C1 segment of cervical spinal cord (tissue), 14 donors: Measurements from ENCODE around the gene ASB12.

ENCODE experiments used
- DNase-seq, 14 donors: peaks; one replicate each; lab custom pipeline; 2025; lab: John Stamatoyannopoulos, UW

The ASB12 gene

DNA sequence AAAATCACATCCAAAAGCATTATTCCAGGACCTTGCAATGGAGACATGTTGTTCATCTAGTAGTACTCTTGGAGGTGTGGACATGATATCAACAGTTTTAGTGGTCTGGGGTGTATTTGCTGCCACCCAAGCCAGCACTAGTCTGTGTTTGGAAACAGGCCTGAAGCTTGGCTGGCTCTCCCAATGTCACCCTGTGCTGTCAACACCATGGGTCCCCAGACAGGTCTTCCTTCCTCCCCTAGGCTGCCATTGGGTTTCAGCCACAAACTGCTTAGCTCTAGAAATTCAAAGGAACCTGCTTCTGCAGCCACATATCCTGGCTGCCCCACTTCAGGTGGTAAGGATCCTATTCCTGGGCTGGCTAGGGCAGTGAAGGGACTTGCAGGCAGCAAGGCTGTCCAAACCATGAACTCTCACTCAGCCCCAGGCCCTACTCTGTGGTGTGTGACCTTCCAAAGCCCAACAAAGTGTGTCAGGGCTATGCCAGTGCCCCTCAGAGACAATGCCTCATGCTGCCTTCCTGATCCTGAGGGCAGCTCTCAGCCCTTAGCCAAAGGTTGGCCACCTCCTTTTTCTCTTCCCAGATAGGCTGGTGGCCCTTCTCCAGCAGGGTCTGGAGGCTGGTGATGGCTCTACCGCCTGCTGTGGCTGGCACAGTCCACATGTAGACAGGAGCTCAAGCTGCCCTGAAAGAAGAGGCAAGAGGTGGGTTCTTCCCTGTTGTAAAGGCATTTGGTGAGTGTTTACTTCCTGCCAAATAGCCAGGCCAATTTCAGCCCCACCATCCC is 43.2 kb downstream of the ASB12 start:
- DNase-seq, result no peak

DNA sequence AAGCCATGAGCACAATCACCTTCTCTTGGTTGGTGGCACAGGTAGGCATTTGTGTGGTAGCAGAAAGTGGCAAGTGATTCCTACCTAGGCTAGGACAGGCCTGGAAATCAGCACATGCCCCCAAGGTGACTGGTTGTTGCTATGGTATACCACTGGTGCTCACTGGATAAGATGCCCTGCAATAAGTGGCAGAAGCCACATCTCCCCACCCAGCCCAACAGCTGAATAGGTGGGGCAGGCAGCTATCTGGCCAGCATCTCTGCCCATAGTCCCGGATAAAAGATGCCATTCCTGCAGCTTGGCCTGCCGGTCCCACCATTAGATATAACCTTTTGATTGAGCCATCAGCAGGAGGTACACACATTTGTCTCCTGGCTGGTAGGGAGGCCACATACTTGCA is 46.0 kb downstream of the ASB12 start:
- DNase-seq, result no peak

- no peak for DNase-seq
Measured at GRCh38 chrX:64182208-64182607, 48.2 kb downstream of the ASB12 start.

- DNase-seq, result no peak
Measured at GRCh38 chrX:64176876-64177275, 53.5 kb downstream of the ASB12 start.
